Superior temporal gyrus (tissue), 1 donor: ENCODE results near the gene TRIP6.
"Not testable (repeated sequence)": the region's sequence is repeated elsewhere in the genome, so short reads cannot be mapped to it uniquely, and the experiment has no call there.

Source experiments
- DNase-seq: peaks from one replicate; pipeline ENCODE4 v3.0.0-alpha.2; 2016; ENCODE audit errors: extremely low spot score

TRIP6 gene

DNA sequence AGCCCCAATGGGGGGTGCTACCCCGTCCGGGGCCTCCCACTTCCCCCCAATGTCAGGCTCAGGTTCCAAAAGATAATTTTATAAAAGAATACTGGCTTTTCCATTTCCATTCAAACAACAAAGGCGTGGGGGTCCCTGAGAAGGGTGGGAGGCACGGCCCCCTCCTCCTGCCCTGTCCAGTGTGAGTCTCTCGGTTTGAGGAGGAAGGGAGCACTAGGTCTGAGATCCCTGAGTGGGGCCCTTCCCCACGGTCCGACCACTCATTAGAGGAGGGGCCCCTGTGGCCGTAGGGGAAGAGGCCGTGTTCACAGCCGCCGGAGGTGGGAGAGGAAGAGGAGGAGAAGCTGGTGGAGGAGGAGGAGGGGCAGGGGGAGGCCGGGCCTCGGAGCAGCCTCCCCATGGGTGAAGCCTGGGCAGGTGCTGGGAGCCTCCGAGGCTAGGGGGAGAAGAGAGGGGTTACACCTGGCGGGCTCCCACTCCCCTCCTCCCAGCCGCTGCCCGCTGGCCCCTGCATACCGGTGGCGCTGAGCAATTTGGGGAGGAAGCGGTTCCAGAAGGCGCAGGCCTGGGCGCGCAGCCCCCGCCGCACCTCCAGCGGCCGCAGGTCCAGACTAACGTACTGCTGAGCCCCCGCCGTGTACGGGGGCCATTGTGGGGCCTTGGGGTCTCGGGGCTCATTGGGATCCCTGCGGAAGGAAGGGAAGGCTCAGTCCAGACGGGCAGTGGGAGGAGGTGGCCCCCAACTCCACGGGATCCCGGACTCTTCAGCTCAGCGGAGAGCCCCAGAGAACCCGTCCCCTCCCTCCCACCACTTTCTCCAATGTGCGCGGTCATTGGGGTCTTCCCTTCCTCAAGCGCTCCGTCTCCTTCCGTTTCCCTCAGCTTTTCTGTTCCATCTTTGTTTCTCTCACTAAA lies 23.7 kb downstream of the TRIP6 start:
- DNase-seq, result no peak

DNA sequence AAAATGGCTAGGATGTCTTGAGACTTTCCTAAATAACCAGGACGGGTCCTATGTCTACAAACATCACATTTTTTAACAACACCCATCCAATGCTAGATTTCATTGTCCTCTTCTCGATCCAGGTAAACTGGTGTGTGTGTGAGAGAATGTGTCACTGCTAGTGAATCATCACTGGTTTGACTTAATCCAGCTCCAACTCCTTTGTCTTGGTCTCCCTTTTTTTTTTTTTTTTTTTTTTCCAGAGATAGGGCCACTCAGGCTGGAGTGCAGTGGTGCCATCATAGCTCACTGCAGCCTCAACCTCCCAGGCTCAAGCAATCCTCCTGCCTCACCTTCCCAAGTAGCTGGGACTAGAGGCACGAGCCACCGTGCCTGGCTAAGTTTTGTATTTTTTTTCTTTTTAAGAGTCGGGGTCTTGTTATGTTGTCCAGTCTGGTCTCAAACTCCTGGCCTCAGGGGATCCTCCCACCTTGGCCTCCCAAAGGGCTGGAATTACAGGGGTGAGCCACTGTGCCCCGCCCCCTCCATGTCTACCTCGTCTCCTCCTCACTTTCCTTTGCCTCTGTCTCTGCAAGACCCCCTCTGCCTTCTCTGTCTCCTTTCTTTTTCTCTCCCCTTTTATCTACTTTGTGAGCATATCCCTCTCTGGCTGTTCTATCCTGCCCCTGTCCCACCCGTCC lies 24.5 kb downstream of the TRIP6 start:
- no peak for DNase-seq

DNA sequence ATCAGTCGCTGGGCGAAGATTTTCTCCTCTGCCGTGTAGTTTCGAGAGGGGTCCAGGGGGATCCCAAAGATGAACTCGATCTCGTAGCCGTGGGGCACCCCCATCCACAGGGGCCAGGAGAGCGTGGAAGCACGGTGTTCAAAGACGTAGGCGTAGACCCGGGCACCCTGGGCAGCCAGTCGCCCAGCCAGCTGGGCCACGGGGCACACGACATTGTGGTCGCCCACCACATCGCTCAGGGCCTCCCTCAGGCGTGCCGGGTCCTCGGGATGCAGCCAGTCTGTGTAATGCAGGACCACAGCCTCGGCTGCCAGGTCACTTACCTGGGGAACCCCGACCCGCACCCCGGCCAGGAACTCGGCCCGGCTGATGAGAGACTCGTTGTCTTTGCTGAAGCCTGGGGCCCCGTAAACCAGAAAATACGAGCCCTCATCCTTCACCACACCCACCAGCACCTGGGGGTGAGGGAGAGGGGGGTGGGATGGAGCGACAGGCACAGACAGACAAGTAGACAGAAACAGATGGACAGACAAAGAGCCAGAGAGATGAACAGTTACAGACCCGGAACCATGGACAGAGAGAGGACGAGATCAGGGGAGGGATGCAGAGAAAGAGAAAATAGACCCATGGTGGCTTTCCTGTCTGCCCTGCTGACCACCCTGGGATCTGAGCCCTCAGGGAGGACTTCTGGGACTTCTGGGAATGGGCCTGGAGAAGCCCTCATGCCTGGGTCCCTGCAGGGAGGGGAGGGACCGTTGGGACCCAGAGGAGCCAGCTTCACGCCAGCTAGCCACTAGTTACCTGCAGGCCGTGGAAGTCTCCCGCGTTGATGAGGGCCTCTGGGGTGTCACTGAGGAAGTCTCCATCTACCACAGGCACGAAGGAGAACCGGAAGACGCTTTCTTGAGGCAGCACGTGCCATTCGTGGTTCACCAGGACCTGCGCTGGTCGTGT lies 25.5 kb downstream of the TRIP6 start:
- no peak for DNase-seq

DNA sequence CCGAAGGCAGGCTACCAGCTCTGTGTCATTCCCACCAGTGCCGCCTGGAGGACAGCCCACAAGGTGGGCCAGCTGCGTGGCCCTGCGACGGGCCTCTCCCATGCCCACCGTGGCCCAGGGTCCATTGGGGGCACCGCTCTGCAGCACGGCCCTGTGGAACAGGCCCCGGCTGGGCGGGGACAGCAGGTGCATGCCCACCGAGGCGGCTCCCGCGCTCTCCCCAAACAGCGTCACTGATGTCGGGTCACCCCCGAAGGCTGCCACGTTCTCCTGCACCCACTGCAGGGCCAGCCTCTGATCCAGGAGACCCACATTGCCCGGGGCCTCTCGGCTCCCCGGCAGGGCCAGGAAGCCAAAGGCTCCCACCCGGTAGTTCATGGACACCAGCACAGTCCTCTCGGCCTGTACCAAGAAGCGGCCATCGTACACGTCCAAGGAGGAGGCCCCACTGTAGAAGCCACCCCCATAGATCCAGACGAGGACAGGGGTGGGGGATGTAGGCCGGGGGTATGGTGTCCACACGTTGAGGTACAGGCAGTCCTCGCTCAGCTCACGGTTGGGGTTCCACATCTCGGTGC lies 26.2 kb downstream of the TRIP6 start:
- no peak for DNase-seq

DNA sequence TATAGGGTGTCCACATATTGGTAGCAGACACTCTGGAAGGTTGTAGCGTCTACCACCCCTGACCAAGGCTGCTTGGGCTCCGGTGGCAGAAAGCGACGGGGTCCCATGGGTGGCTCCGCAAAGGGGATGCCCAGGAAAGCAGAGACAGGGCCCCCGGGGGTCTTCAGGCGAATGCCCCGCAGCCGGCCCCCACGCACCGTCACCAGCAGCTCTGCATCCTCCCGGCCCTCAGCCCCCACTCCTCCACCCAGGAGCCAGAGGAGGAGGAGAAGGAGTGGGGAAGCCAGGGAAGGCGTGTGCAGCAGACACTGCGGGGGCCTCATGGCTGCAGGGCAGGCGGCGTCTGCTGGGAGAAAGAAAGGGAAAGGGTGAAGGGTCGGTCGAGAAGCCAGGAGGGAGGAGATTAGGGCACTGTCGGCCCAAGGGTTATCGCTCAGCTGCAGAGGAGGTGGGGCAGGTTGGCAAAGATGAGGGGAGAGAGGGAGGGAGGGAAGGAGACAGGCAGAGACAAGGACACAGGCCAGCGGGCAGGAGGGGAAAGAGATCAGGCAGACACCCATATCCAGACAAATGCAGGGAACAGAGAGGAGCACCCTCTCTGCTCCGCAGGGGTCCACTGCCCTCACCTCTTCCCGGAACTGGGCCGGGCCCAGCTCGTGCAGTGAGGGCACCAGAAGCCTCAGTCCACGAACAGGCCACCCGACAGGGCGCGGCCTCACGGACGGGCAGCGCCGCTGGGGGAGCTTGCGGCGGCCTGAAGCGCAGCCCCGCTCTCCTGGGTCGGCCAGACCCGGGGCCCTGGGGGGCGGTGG lies 26.9 kb downstream of the TRIP6 start:
- no peak for DNase-seq

DNA sequence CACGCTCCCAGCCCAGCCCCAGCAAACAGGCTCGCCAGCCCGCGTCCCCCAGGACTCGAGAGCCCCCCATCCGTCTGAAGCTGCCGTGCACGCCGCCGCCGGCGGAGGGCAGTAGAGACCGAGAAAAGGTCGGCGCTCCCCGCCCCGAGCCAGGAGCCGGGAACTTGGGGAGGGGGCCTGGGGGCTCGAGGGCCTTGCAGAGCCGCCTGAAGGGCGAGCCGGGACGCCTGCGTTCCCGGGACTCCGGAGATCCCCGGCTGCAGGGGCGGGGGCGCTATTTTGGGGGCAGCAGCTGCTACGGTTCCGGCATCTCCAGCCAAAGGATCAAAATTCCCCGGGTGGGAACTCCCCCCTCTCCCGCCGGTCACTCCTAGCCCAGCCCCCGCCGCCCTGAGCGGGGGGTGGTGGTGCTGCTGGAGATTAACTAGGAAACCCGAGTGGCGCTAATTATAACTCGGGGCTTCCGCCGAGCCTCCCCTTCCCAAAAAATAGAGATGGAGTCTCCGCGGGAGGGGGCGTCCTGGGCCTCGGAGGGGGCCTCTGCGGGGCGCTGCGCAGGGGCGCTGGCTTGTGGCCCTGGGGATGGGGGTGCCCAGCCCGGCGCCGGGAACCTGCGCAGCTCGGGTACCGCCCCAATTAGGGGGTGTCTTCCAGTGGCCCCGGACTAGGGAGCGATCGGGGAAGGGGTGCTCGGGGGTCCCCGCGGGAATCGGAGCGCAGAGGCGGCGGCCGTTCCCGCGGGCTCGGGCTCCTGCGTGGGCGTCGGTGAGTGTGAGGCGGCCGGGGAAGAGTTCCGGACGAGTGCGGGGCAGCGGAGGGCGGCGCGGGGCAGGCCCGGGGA lies 27.9 kb downstream of the TRIP6 start:
- no peak for DNase-seq

DNA sequence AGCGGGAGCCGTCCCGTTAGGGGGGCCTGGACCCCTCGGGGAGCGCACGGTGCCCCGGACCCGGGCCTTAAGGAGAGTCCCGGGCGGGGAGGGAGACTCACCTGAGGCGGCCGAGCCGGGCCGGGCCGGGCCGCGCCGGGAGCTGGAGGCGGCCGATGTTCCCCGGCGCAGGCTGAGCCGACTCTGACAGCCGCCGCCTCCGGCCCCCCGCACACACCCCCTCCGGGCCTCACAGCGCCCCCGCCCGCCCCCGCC lies 28.4 kb downstream of the TRIP6 start, which contains the start of gene ACHE:
TSS of gene ACHE (minus strand) at position 188 of the 255 bp plus-strand sequence. CDS start 1,656 bp downstream, outside the sequence.
- no peak for DNase-seq

DNA sequence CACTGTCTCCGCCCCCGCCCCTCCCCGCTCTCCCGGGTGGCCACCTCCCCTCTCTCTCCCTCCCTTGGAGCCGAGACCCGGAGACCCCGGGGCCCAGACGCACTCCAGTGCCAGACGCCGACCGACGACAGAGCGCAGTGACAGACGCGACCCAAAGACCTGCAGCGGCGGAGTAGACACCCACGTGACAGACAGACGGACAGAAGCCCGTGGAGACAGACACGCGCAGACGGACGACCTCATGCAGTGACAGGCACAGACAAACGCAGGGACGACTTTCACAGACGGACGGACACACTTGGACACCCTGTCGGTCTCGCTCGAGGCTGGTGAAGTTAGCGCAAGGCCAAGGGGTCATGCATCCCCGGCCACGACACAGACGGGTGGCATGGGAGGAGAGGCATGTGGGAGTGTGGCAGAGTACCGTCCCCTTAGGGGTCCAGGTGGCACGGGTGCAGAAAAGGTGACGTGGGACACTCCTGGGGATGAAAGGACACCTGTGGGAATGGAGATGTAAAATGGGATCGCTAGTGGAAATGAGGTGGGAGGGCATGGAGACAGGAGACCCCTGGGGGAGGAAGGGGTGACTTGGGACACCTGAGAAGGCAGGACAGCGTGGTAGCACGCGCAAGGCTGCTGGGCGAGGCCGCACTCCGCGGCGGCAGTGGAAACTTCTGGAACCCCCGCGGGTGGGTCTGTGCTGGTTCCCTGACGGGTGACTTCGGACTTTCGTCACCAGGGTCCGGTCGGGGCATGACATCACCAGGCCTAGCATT lies 29.0 kb downstream of the TRIP6 start:
- DNase-seq, result no peak

DNA sequence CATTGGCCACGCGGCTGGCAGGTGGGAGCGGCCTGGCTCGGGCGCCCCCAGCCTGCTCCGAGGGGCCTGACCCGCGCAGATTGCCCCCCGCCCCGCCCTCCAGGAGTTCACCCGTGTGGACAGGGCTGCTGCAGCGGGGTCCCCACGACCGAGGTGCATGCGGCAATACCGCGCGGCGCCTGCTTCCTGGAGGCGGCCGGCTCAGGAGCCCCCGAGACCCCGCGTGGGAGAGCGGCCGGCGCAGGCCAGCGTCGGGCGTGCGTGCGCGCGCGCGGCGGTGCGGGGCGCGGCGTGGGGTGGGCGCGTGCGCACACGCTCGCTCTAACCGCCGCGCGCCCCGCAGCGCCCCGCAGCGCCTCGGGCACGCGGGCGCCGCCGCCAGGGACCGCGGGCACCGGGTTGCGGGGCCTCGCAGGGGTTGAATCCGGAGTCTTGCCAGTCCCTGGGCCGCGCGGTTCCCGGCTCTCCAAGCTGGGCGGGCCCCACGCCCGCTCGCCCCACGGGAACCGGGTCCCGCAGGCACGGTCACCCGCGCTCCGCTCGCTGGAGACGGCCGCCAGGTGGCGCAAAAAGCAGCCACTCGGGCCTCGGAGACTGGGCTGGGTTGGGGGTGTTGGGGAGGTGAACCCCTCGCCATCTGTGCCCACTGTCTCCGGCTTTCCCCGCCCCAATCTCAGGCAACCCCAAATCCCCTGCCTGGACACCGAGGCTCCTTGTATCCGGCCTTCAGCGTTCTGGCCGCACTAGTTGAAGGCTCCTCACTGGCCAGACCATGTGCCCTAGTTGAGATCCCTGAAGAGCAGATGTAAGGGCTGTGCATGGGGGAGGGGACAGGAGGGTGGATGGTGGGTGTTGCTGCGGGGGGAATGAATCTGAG lies 29.8 kb downstream of the TRIP6 start:
- DNase-seq, result no peak

DNA sequence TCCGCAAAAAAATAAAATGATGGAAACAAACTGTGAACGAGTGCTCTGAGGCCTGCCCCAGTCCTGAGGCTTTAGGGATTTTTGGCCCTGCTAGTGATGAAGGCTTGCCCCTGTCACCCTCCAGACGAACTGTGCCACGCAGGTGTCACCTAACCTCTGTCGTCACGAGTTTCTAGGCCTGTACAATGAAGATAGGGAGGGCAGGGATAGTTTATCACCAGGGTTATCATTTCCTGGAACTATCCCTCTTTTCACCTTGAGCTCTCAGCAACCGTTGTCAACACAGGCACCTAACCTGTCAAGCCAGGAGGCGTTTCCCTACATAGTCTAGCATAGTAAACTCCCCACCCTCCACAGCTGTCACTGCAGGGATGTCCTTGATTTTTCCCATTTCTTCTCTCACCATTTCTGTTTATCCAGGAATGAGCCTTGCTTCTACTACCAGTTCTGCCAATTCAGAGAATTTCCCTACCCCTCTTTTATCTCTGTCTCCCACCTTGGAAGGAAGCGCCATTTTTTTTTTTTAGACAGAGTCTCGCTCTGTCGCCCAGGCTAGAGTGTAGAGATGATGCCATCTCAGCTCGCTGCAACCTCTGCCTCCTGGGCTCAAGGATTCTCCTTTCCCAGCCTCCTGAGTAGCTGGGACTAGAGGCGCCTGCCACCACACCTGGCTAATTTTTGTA lies 30.7 kb downstream of the TRIP6 start:
- no peak for DNase-seq

DNA sequence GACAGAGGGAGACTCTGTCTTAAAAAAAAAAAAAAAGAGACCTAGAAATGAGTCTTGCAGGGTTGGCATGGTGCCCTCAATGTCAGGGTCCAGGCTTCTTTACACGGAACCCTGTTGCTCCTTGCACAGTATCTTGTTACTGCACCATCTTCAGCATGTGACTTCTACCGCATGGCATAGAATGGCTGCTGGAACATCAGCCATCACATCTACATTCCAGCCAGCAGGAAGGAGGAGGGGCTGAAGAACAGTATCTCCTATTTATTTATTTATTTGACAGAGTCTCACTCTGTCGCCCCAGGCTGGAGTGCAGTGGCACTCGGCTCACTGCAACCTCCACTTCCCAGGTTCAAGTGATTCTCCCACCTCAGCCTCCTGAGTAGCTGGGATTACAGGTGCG lies 32.2 kb downstream of the TRIP6 start:
- DNase-seq, result no peak

DNA sequence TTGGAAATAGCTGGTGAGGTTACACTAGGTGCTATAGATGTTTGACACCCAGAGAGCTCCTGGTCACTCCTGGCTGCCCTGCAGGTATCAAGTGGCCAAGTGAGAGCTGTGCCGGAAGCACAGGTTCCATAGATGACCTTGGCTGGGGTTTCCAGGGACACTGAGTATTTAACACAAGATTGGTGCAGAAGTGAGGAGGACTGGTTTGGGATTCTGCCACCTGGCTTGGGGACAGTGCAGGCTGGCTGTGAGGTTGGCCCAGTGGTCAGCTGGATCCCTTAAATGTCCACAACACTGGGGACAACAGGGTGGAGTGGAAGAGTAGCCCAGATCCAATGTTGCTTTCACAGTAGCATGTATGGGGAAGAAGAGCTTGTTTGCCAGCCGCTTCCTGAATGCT lies 33.8 kb downstream of the TRIP6 start:
- DNase-seq, result no peak

DNA sequence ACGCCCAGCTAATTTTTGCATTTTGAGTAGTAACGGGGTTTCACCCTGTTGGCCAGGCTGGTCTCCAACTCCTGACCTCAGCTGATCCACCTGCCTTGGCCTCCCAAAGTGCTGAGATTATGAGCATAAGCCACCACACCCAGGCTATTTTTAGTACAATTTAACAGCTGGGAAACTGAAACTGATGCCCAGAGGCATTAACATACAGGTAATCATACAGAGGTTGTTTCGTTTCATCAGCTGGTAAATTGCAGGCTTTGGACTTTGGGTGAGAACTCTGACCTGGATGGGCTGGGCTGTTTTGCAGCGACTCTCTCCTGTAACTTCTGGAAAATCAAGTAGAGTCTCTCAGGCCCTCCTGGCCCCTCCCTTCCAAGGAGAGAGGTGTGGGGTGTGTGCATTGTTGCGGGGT lies 34.7 kb downstream of the TRIP6 start:
- DNase-seq, result no peak

DNA sequence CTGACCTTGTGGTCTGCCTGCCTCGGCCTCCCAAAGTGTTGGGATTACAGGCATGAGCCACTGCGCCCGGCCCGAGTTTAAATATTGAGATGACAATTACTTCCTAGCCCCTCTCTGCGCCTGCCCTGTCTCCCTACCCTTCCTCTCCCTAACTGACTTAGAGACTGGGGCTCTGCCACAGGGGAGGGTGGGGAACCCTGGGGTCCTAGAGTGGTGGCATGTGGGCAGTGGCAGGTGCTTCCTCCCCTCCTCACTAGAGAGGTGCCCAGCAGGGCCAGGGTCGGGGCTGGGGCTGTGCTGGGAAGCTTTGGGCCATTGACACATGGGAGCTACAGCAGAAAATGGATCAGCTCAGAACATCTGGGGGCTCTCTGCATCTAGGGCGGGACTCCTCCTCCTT lies 35.5 kb downstream of the TRIP6 start:
- DNase-seq, result no peak

DNA sequence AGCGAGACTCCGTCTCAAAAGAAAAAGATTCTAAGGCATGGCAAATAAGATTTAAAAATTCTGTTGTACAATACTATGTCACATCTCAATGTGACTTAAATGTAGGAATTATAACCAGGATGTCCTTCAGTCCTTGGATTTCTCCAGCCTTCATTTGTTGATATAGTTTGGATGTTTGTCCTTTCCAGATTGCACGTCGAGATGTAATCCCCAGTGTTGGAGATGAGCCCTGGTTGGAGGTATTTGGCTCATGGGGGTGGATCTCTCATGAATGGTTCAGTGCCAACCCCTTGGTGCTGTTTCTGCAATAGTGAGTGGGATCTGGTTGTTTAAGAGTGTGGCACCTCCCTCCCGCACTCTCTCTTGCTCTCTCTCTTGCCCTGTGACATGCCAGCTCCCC lies 41.3 kb downstream of the TRIP6 start:
- no peak for DNase-seq

DNA sequence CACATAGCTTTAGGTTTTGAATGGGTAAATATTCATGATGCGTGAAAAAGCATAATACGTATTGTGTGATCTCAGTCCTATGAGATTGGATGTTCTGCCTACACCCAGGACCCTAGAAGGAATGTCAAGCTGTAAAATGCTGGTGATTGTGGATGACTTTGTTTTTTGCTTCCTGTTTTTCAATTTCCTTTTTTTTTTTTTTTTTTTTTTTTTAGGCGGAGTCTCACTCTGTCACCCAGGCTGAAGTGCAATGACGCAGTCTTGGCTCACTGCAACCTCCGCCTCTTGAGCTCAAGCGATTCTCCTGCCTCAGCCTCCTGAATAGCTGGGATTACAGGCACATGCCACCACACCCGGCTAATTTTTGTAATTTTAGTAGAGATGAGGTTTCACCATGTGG lies 43.3 kb downstream of the TRIP6 start:
- DNase-seq, result not testable (repeated sequence)

DNA sequence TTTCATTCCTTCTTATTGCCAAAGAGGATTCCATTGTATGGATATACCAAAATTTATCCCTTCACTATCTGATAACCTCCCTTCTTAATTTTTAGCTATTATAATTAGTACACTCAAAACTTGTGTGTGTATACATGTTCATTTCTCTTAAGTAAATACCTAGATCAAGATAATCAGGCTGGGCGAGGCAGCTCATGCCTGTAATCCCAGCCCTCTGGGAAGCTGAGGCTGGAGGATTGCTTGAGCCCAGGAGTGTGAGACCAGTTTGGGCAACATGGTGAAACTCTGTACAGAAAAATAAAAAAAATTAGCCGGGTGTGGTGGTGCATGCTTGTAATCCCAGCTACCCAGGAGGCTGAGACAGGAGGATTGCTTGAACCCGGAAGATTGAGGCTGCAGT lies 44.3 kb downstream of the TRIP6 start:
- DNase-seq, result no peak
